Loucy (cell line): ENCODE results near the gene CEP104.

Source experiments
- H2AFZ ChIP-seq: fragments of 200-600 bp; sonication (generic); 2 replicates; pipeline ENCODE4 v1.6.0; 2016; ENCODE audit warnings: antibody characterized with exemption, mild to moderate bottlenecking, low read length, moderate library complexity
- H3F3A ChIP-seq: fragments of 200-600 bp; 2 replicates; pipeline ENCODE4 v1.6.0; 2016; ENCODE audit warnings: antibody characterized with exemption, low read depth, mild to moderate bottlenecking
- H3K27me3 ChIP-seq: fragments of 200-600 bp; sonication (generic); 2 replicates; pipeline ENCODE4 v1.6.1; 2014; ENCODE audit warnings: low read length, mild to moderate bottlenecking; ENCODE audit not compliant: insufficient read depth, poor library complexity, severe bottlenecking
- H3K36me3 ChIP-seq: fragments of 200-600 bp; sonication (generic); 2 replicates; pipeline ENCODE4 v1.6.1; 2016; ENCODE audit warnings: low read length; ENCODE audit not compliant: insufficient read depth
- H3K4me1 ChIP-seq: fragments of 200-600 bp; sonication (generic); 2 replicates; pipeline ENCODE4 v1.5.1; 2014; ENCODE audit warnings: low read length, mild to moderate bottlenecking; ENCODE audit not compliant: insufficient read depth, poor library complexity, severe bottlenecking
- H3K4me2 ChIP-seq: fragments of 200-600 bp; sonication (generic); 2 replicates; pipeline ENCODE4 v1.6.0; 2014; ENCODE audit warnings: antibody characterized with exemption, low read length, low read depth, mild to moderate bottlenecking; ENCODE audit not compliant: poor library complexity, severe bottlenecking
- H3K4me3 ChIP-seq: fragments of 200-600 bp; sonication (generic); 2 replicates; pipeline ENCODE4 v1.5.1; 2014; ENCODE audit warnings: low read length, mild to moderate bottlenecking, mixed read lengths; ENCODE audit not compliant: poor library complexity, severe bottlenecking
- H3K79me2 ChIP-seq: fragments of 200-600 bp; sonication (generic); 2 replicates; pipeline ENCODE4 v1.6.1; 2014; ENCODE audit warnings: low read length; ENCODE audit not compliant: insufficient read depth
- H3K9ac ChIP-seq: fragments of 200-600 bp; sonication (generic); 2 replicates; pipeline ENCODE4 v1.6.0; 2014; ENCODE audit warnings: mild to moderate bottlenecking, low read depth, low read length, moderate library complexity; ENCODE audit not compliant: poor library complexity, severe bottlenecking
- H3K9me2 ChIP-seq: fragments of 200-600 bp; sonication (generic); replicated peaks from 2 replicates; pipeline ENCODE4 v1.6.1; 2016; ENCODE audit warnings: low read depth, low read length, mixed read lengths
- H3K9me3 ChIP-seq: fragments of 200-600 bp; sonication (generic); 2 replicates; pipeline ENCODE4 v1.6.1; 2014; ENCODE audit warnings: mild to moderate bottlenecking, antibody characterized with exemption, low read length, low read depth; ENCODE audit not compliant: insufficient read depth
- H4K20me1 ChIP-seq: fragments of 200-600 bp; sonication (generic); 2 replicates; pipeline ENCODE4 v1.6.0; 2014; ENCODE audit warnings: antibody characterized with exemption, low read length, mild to moderate bottlenecking; ENCODE audit not compliant: insufficient read depth, poor library complexity, severe bottlenecking
- EZH2phosphoT487 ChIP-seq: fragments of 200-600 bp; IDR thresholded peaks from 2 replicates; pipeline ENCODE4 v1.6.1; 2018; ENCODE audit warnings: antibody characterized with exemption, mild to moderate bottlenecking, moderate library complexity, borderline replicate concordance
- TF ChIP-seq, protein P1 (sequence below): fragments of 200-600 bp; sonication (generic); conservative IDR thresholded peaks from 2 replicates; pipeline ENCODE4 v1.5.1; 2014; ENCODE audit warnings: mild to moderate bottlenecking, antibody characterized with exemption, low read length

Gene CEP104

GRCh38 chr1:3842912-3843311 is 14.1 kb downstream of the CEP104 start:
- Histone ChIP-seq H3K27me3 (no peaks in the 10 kb centered on the region), H2AFZ (no peak overlapping the region), H3K9ac (no peak overlapping the region), H3K79me2 (no peaks in the 10 kb centered on the region), H3K4me3 (no peak overlapping the region), H3K36me3 (peaks cover 17% of the 10 kb centered on the region; the same call in 1 of the 2 replicates), H3K9me2 (no peaks in the 10 kb centered on the region), H3K9me3 (no peaks in the 10 kb centered on the region), H3K4me2 (no peak overlapping the region), H3F3A (no peaks in the 10 kb centered on the region), H4K20me1 (no peaks in the 10 kb centered on the region), H3K4me1 (no peaks in the 10 kb centered on the region)
- TF ChIP-seq, protein P1, sequence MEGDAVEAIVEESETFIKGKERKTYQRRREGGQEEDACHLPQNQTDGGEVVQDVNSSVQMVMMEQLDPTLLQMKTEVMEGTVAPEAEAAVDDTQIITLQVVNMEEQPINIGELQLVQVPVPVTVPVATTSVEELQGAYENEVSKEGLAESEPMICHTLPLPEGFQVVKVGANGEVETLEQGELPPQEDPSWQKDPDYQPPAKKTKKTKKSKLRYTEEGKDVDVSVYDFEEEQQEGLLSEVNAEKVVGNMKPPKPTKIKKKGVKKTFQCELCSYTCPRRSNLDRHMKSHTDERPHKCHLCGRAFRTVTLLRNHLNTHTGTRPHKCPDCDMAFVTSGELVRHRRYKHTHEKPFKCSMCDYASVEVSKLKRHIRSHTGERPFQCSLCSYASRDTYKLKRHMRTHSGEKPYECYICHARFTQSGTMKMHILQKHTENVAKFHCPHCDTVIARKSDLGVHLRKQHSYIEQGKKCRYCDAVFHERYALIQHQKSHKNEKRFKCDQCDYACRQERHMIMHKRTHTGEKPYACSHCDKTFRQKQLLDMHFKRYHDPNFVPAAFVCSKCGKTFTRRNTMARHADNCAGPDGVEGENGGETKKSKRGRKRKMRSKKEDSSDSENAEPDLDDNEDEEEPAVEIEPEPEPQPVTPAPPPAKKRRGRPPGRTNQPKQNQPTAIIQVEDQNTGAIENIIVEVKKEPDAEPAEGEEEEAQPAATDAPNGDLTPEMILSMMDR, result no peak
- no peak for TF ChIP-seq EZH2phosphoT487

- no peak for TF ChIP-seq EZH2phosphoT487
- TF ChIP-seq, protein P1, result no peak
- no peaks in the 10 kb centered on the region for H4K20me1 ChIP-seq
- no peaks in the 10 kb centered on the region for H3K9me3 ChIP-seq
- no peaks in the 10 kb centered on the region for H3K9me2 ChIP-seq
- no peaks in the 10 kb centered on the region for H3K27me3 ChIP-seq
- no peak overlapping the region for H3K9ac ChIP-seq
- no peaks in the 10 kb centered on the region for H3F3A ChIP-seq
- no peaks in the 10 kb centered on the region for H3K79me2 ChIP-seq
- no peak overlapping the region for H3K4me2 ChIP-seq
- no peaks in the 10 kb centered on the region for H3K4me1 ChIP-seq
- H2AFZ ChIP-seq, result no peak overlapping the region
- H3K36me3 ChIP-seq, result peaks cover 14% of the 10 kb centered on the region; the same call in 1 of the 2 replicates
- no peak overlapping the region for H3K4me3 ChIP-seq
Observed at GRCh38 chr1:3841491-3841890, 15.5 kb downstream of the CEP104 start.

DNA sequence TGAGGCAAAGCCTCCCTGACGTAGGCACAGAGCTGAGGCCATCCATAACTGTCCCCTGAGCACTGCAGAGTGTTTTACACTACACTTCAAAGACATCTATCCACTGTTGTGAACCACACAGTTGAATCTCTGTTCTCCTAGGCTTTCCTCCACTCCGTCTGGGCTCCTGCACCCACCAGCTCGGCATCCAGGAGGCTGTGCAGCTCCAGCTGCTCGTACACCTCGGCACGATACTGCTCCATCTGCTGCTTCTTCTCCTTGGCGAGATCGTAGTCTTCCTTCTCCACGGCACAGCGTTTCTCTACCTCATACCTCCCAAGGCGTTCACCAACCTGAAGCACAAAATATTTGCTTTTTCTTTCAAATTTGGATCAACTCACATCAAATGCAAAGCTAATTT is 18.2 kb downstream of the CEP104 start:
- H3K27me3 ChIP-seq, result no peaks in the 10 kb centered on the region
- no peaks in the 10 kb centered on the region for H3K79me2 ChIP-seq
- no peak for TF ChIP-seq EZH2phosphoT487
- TF ChIP-seq, protein P1, result no peak
- no peaks in the 10 kb centered on the region for H3K9me2 ChIP-seq
- peaks cover 10% of the 10 kb centered on the region; the same call in 1 of the 2 replicates for H3K36me3 ChIP-seq
- no peaks in the 10 kb centered on the region for H3F3A ChIP-seq
- H3K9me3 ChIP-seq, result no peaks in the 10 kb centered on the region
- H3K4me1 ChIP-seq, result no peaks in the 10 kb centered on the region
- H3K4me2 ChIP-seq, result no peak overlapping the region
- H3K4me3 ChIP-seq, result no peak overlapping the region
- H3K9ac ChIP-seq, result no peak overlapping the region
- H4K20me1 ChIP-seq, result no peaks in the 10 kb centered on the region
- no peak overlapping the region for H2AFZ ChIP-seq
